ENCODE measurements around the gene CRTAC1.
A peak's percentile ranks its signal among the peaks of the same experiment; 100 is the strongest.

Gene CRTAC1

DNA sequence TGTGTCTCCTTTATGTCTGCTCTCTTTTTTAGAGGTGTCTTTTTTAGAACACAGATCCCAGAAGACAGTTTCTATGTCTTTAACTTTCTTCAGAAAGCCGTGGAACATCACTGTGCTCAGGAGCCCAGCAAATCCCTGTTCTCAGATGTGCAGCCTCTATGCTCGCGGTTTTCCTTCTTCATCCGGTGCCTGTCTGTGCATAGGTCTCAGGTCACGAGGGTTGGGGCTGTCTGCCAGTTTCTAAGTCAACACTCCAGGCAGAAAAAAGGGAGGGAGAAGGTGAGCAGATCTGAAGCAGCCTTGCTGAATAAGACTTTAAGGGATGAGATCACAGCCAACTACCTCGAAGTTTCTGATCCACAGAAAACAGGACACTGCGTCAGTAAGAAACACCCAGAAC lies 68.5 kb downstream of the CRTAC1 start:
- DNase-seq: no peak
- no peak overlapping the region for H3K27ac Mint-ChIP-seq
- H3K4me3 Mint-ChIP-seq: no peak overlapping the region
- no peaks in the 10 kb centered on the region for H3K4me1 Mint-ChIP-seq
- H3K9me3 Mint-ChIP-seq: no peaks in the 10 kb centered on the region
- TF ChIP-seq CTCF (IDR thresholded peaks at IDR 0.05): no peak
- no peaks in the 10 kb centered on the region for H3K36me3 Mint-ChIP-seq (ENCODE audit: low read depth)
- peaks cover 62% of the 10 kb centered on the region for H3K27me3 Mint-ChIP-seq (ENCODE audit: low read depth, poor library complexity)

GRCh38 chr10:97960269-97961056 lies 70.0 kb downstream of the CRTAC1 start:
- Mint-ChIP-seq H3K36me3 (ENCODE audit: low read depth) (no peaks in the 10 kb centered on the region), H3K9me3 (no peaks in the 10 kb centered on the region), H3K4me1 (no peaks in the 10 kb centered on the region), H3K27ac (no peak overlapping the region), H3K27me3 (ENCODE audit: low read depth, poor library complexity) (peaks cover 57% of the 10 kb centered on the region), H3K4me3 (no peak overlapping the region)
- no peak for TF ChIP-seq CTCF (IDR thresholded peaks at IDR 0.05)
- peak; percentile 44 for DNase-seq

- H3K36me3 Mint-ChIP-seq (ENCODE audit: low read depth): no peaks in the 10 kb centered on the region
- DNase-seq: no peak
- TF ChIP-seq CTCF (IDR thresholded peaks at IDR 0.05): no peak
- H3K4me3 Mint-ChIP-seq: no peak overlapping the region
- H3K4me1 Mint-ChIP-seq: no peaks in the 10 kb centered on the region
- H3K27me3 Mint-ChIP-seq (ENCODE audit: low read depth, poor library complexity): peaks cover 45% of the 10 kb centered on the region
- no peak overlapping the region for H3K27ac Mint-ChIP-seq
- peaks cover 8% of the 10 kb centered on the region for H3K9me3 Mint-ChIP-seq
These were observed 81.0 kb downstream of the CRTAC1 start for GRCh38 chr10:97949462-97949861.

DNA sequence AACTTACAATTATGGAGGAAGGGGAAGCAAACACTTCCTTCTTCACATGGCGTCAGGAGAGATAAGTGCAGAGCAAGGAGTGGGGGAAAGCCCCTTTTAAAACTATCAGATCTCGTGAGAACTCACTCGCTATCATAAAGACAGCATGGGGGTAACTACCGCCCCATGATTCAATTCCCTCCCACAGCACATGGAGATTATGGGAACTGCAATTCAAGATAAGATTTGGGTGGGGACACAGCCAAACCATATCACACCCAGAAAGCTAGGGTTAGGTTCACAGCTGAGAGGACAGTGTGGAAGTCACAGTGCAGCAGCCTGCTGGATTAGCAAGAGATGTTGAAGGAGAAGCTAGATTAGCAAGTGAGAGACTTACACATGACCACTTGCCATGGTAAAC lies 81.6 kb downstream of the CRTAC1 start:
- Mint-ChIP-seq H3K4me3 (no peak overlapping the region), H3K27me3 (ENCODE audit: low read depth, poor library complexity) (peaks cover 42% of the 10 kb centered on the region), H3K9me3 (peaks cover 9% of the 10 kb centered on the region), H3K4me1 (no peaks in the 10 kb centered on the region), H3K27ac (no peak overlapping the region), H3K36me3 (ENCODE audit: low read depth) (no peaks in the 10 kb centered on the region)
- DNase-seq: no peak
- TF ChIP-seq CTCF (IDR thresholded peaks at IDR 0.05): no peak

DNA sequence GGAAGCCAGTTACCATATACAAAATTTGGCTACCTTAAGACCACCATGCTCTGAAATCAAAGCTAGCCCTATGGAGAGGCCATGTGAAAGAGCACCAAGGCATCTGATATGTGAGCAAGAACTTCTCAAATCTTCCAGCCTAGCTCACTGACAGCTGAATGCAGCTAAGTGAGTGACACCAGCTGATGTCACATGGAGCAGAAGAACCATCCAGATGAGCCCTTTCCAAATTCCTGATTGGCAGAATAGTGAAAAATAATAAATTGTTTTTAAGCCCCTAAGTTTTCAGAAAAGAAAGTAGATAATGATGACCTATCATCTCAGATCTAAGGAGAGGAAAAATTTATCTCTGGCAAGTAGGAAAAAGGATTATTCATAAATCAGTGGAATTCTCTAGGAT lies 85.6 kb downstream of the CRTAC1 start:
- Mint-ChIP-seq H3K4me3 (no peak overlapping the region), H3K4me1 (no peaks in the 10 kb centered on the region), H3K27me3 (ENCODE audit: low read depth, poor library complexity) (peaks cover 35% of the 10 kb centered on the region), H3K27ac (no peak overlapping the region), H3K36me3 (ENCODE audit: low read depth) (no peaks in the 10 kb centered on the region), H3K9me3 (peaks cover 17% of the 10 kb centered on the region)
- TF ChIP-seq CTCF (IDR thresholded peaks at IDR 0.05): no peak
- no peak for DNase-seq

GRCh38 chr10:97943294-97943693 lies 87.1 kb downstream of the CRTAC1 start:
- no peak for TF ChIP-seq CTCF (IDR thresholded peaks at IDR 0.05)
- no peak overlapping the region for H3K27ac Mint-ChIP-seq
- H3K36me3 Mint-ChIP-seq (ENCODE audit: low read depth): no peaks in the 10 kb centered on the region
- H3K4me3 Mint-ChIP-seq: no peak overlapping the region
- peaks cover 27% of the 10 kb centered on the region for H3K27me3 Mint-ChIP-seq (ENCODE audit: low read depth, poor library complexity)
- H3K4me1 Mint-ChIP-seq: no peaks in the 10 kb centered on the region
- H3K9me3 Mint-ChIP-seq: peaks cover 17% of the 10 kb centered on the region
- DNase-seq: no peak
